Nephron progenitor cell (in vitro differentiated cells): Measurements from ENCODE around the gene GALNT16.

ENCODE experiments used
- DNase-seq: peaks from one replicate; pipeline ENCODE4 v3.0.0; 2021
- H3K27ac Mint-ChIP-seq: 2 replicates; pipeline ENCODE4 v1.8.0; 2021; ENCODE audit warnings: mild to moderate bottlenecking, moderate library complexity, mixed read lengths
- H3K27me3 Mint-ChIP-seq: 2 replicates; pipeline ENCODE4 v1.8.0; 2021; ENCODE audit warnings: mild to moderate bottlenecking, low read depth, mixed read lengths; ENCODE audit not compliant: poor library complexity
- H3K36me3 Mint-ChIP-seq: 2 replicates; pipeline ENCODE4 v1.8.0; 2021; ENCODE audit warnings: low read depth, mixed read lengths
- H3K4me1 Mint-ChIP-seq: 2 replicates; pipeline ENCODE4 v1.8.0; 2021; ENCODE audit warnings: mixed read lengths
- H3K4me3 Mint-ChIP-seq: 2 replicates; pipeline ENCODE4 v1.8.0; 2021; ENCODE audit warnings: mild to moderate bottlenecking, moderate library complexity, mixed read lengths
- H3K9me3 Mint-ChIP-seq: 2 replicates; pipeline ENCODE4 v1.8.0; 2021; ENCODE audit warnings: mild to moderate bottlenecking, moderate library complexity, mixed read lengths
- CTCF ChIP-seq: fragments of 200-600 bp; sonication (generic); IDR thresholded peaks from 2 replicates; pipeline ENCODE4 v1.5.0; 2021; ENCODE audit warnings: antibody characterized with exemption

GALNT16 gene

GRCh38 chr14:69281450-69282169, 21.7 kb downstream of the GALNT16 start:
- no peak overlapping the region for H3K4me3 Mint-ChIP-seq
- no peaks in the 10 kb centered on the region for H3K36me3 Mint-ChIP-seq
- peaks cover 13% of the 10 kb centered on the region for H3K9me3 Mint-ChIP-seq
- no peak overlapping the region for H3K27ac Mint-ChIP-seq
- no peak for TF ChIP-seq CTCF
- H3K4me1 Mint-ChIP-seq = peaks cover under 1% of the 10 kb centered on the region
- DNase-seq = no peak
- no peaks in the 10 kb centered on the region for H3K27me3 Mint-ChIP-seq

- H3K4me3 Mint-ChIP-seq = no peak overlapping the region
Measured at GRCh38 chr14:69282448-69282847, 22.5 kb downstream of the GALNT16 start.

GRCh38 chr14:69284170-69284569, 24.2 kb downstream of the GALNT16 start:
- no peak for DNase-seq
- Mint-ChIP-seq H3K27ac (no peak overlapping the region), H3K9me3 (no peaks in the 10 kb centered on the region), H3K36me3 (no peaks in the 10 kb centered on the region), H3K4me1 (peaks cover 18% of the 10 kb centered on the region), H3K4me3 (no peak overlapping the region), H3K27me3 (no peaks in the 10 kb centered on the region)
- TF ChIP-seq CTCF = no peak

More at GRCh38 chr14:69282448-69282847, 22.5 kb downstream of the GALNT16 start:
- no peaks in the 10 kb centered on the region for H3K27me3 Mint-ChIP-seq
- no peak for TF ChIP-seq CTCF
- H3K36me3 Mint-ChIP-seq = no peaks in the 10 kb centered on the region
- H3K27ac Mint-ChIP-seq = no peak overlapping the region
- peaks cover 9% of the 10 kb centered on the region for H3K9me3 Mint-ChIP-seq
- no peak for DNase-seq
- H3K4me1 Mint-ChIP-seq = peaks cover 9% of the 10 kb centered on the region

GRCh38 chr14:69285661-69286255, 25.8 kb downstream of the GALNT16 start:
- Mint-ChIP-seq H3K27ac (no peak overlapping the region), H3K9me3 (no peaks in the 10 kb centered on the region), H3K4me3 (no peak overlapping the region), H3K36me3 (no peaks in the 10 kb centered on the region), H3K27me3 (no peaks in the 10 kb centered on the region), H3K4me1 (peaks cover 18% of the 10 kb centered on the region)
- no peak for TF ChIP-seq CTCF
- no peak for DNase-seq

- Mint-ChIP-seq H3K27me3 (no peaks in the 10 kb centered on the region), H3K4me1 (peaks cover 28% of the 10 kb centered on the region)
Measured at GRCh38 chr14:69287098-69288010, 27.4 kb downstream of the GALNT16 start.

More at GRCh38 chr14:69287098-69288010, 27.4 kb downstream of the GALNT16 start:
- no peak for TF ChIP-seq CTCF
- peak overlapping the region; percentile 18 for H3K27ac Mint-ChIP-seq
- H3K36me3 Mint-ChIP-seq = no peaks in the 10 kb centered on the region
- no peaks in the 10 kb centered on the region for H3K9me3 Mint-ChIP-seq
- no peak for DNase-seq
- peak overlapping the region; percentile 41 for H3K4me3 Mint-ChIP-seq
